ENCODE results near the gene PLAAT2.

PLAAT2 gene

GRCh38 chr11:63503492-63503891, 59.7 kb downstream of the PLAAT2 start:
- intact Hi-C loops (cut with DNase I) = no loop called here
- no peak for DNase-seq

Data from posterior cingulate gyrus (tissue), 11 donors.